HG02852 (cell line): ENCODE results near the gene ITGA7.

Source experiments
- ATAC-seq: cut with Tn5 transposase; IDR thresholded peaks from one replicate; pipeline ENCODE4 v1.9.1; 2021; ENCODE audit warnings: mild to moderate bottlenecking, moderate library complexity; ENCODE audit not compliant: unreplicated experiment

The ITGA7 gene

GRCh38 chr12:55703901-55704761 is 3.6 kb downstream of the ITGA7 start:
- ATAC-seq: no peak

GRCh38 chr12:55703288-55703687 is 4.4 kb downstream of the ITGA7 start:
- no peak for ATAC-seq

GRCh38 chr12:55702861-55703260 is 4.8 kb downstream of the ITGA7 start:
- no peak for ATAC-seq

GRCh38 chr12:55700255-55701018 is 7.3 kb downstream of the ITGA7 start:
- no peak for ATAC-seq

GRCh38 chr12:55699471-55700055 is 8.1 kb downstream of the ITGA7 start:
- no peak for ATAC-seq

GRCh38 chr12:55698965-55699364 is 8.7 kb downstream of the ITGA7 start:
- ATAC-seq: no peak

- ATAC-seq: no peak
These were observed 9.3 kb downstream of the ITGA7 start for GRCh38 chr12:55698241-55698955.

- no peak for ATAC-seq
These were observed 10.0 kb downstream of the ITGA7 start for GRCh38 chr12:55697686-55698085.

GRCh38 chr12:55696796-55697462 is 10.8 kb downstream of the ITGA7 start:
- ATAC-seq: no peak

- ATAC-seq: no peak
These were observed 11.6 kb downstream of the ITGA7 start for GRCh38 chr12:55696141-55696540.

- ATAC-seq: no peak
These were observed 12.4 kb downstream of the ITGA7 start for GRCh38 chr12:55695349-55695748.

- ATAC-seq: no peak
These were observed 13.1 kb downstream of the ITGA7 start for GRCh38 chr12:55694651-55695050.

GRCh38 chr12:55694188-55694515 is 13.6 kb downstream of the ITGA7 start:
- ATAC-seq: no peak

- ATAC-seq: no peak
These were observed 14.1 kb downstream of the ITGA7 start for GRCh38 chr12:55693323-55694187.

- no peak for ATAC-seq
These were observed 14.9 kb downstream of the ITGA7 start for GRCh38 chr12:55692631-55693322.

- ATAC-seq: no peak
These were observed 18.7 kb downstream of the ITGA7 start for GRCh38 chr12:55688716-55689655.

- peak; percentile 84 for ATAC-seq
These were observed 20.0 kb downstream of the ITGA7 start for GRCh38 chr12:55687746-55688145.

GRCh38 chr12:55686366-55687010 is 21.2 kb downstream of the ITGA7 start:
- ATAC-seq: no peak
